Motor neuron (in vitro differentiated cells): ENCODE results near the gene SYT2. TPM values are rescaled to one million over a fixed set of nuclear protein-coding genes. Genes with fewer than 3 reads are reported as not detected.

Experiments
- ATAC-seq, 8 experiments: fragments of 200-7000 bp; cut with Tn5 transposase; replicated peaks in 6 of 8; 2 replicates each; pipeline ENCODE4 v1.8.0; 2021; ENCODE audit warnings: mild to moderate bottlenecking in 8 of 8, moderate library complexity in 8 of 8
- H3K27ac ChIP-seq, 2 donors: fragments of 250-450 bp; sonication (Bioruptor Pico); 2 replicates each; pipeline ENCODE4 v1.9.0; 2021; ENCODE audit warnings: antibody characterized with exemption in 2 of 2, mild to moderate bottlenecking in 2 of 2, moderate library complexity in 1 of 2
- H3K4me1 ChIP-seq, 2 donors: fragments of 250-450 bp; sonication (Bioruptor Pico); replicated peaks in 1 of 2; 2 replicates each; pipeline ENCODE4 v1.6.1; 2021; ENCODE audit warnings: antibody characterized with exemption in 2 of 2, mild to moderate bottlenecking in 2 of 2, moderate library complexity in 1 of 2
- H3K4me3 ChIP-seq, 5 donors: fragments of 250-450 bp; sonication (Bioruptor Pico); 2 replicates each; pipeline ENCODE4 v1.9.0; 2021; ENCODE audit warnings: antibody characterized with exemption in 5 of 5, mild to moderate bottlenecking in 5 of 5, moderate library complexity in 4 of 5
- WGBS, 10 experiments: fragments of 450-650 bp; shearing (Covaris generic); methylation state at CpG; one replicate each; pipeline ENCODE4 v1.0.0; 2022; 5-methylcytosine and 5-hydroxymethylcytosine counted together
- in situ Hi-C, 9 experiments: fragments of 400-800 bp; cut with MboI; loops; one replicate each; pipeline ENCODE4 v1.15.0; 2021; ENCODE audit warnings: low sequenced_read_pairs in 9 of 9, low pct_unique_long_range_greater_than_20kb in 2 of 9; ENCODE audit not compliant: unreplicated experiment in 9 of 9
- total RNA-seq, 8 experiments: library from RNA; unstranded; fragments of 300-600 nt; gene quantifications; 2 replicates each; pipeline versions ENCODE4 v1.2.3 to v1.2.4, GENCODE V29; 2022

Gene SYT2
- total RNA-seq, 8 experiments from 2014 or later = 0.29 to 23.5 (median 5.5) TPM

DNA sequence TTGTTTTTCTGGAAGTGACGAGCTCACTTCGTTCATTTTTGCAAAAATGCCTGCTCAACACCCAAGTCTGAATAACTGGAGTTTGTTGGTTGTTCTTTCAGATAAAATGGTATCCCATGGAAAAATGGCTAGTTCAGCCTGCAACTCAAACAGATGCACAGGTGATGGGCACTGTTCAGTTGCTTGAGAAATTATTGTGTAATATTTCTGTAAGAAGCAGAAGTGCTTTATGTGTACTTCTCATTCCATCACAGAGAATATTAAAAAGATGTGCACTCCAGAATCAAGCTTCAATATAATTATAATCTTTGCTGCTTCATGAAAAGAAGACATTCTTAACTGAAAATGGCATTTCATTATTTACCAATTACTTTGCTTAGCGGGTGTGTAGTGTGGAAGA, 9.1 kb downstream of the SYT2 start:
- Histone ChIP-seq H3K27ac (no peak overlapping the region), H3K4me3 (no peak overlapping the region), H3K4me1 (peaks cover 0 to 3% of the 10 kb centered on the region in 2 donors)
- 42 to 96% (median 77%) methylated on average over 1 to 3 of the region's 3 CpGs; no CpG with 5 or more reads in 2 of the 10 experiments for WGBS, 10 experiments
- ATAC-seq = no peak
- in situ Hi-C loops = loop anchor here in 4 of 9 experiments (25.0 kb wide), 4 partner anchors 189 to 514 kb away; partner anchors contain the start of genes PPP1R12B (in 2 of the 4), UBE2T (in 2 of the 4) and LGR6 (in 1 of the 4)

DNA sequence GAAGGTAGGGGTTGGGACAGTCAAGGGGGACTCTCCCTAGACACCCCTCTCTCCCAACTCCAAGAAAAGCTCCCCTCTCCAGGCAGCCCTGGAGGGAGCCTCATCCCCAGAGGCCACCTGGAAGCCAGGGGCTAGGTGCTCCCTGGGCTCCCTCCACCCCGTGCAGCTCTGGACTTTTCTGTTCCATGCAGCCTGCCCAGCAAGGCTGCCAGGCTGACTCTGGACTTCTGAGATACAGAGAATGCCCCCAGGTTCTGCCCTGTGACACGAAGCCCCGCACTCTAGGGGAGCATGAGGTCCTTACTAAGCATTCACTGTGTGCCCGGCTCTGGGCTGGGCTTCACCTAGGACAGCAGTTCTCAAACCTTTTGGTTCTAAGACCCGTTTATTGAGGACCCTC, 10.2 kb downstream of the SYT2 start:
- Histone ChIP-seq H3K4me1 (peaks cover 0 to 3% of the 10 kb centered on the region in 2 donors), H3K4me3 (no peak overlapping the region), H3K27ac (no peak overlapping the region)
- in situ Hi-C loops = loop anchor here in 4 of 9 experiments (25.0 kb wide), 4 partner anchors 188 to 513 kb away; partner anchors contain the start of genes PPP1R12B (in 2 of the 4), UBE2T (in 2 of the 4) and LGR6 (in 1 of the 4)
- ATAC-seq = no peak
- 0 to 74% (median 51%) methylated on average over 1 to 5 of the region's 5 CpGs; no CpG with 5 or more reads in 3 of the 10 experiments for WGBS, 10 experiments

- peaks cover 0 to 3% of the 10 kb centered on the region in 2 donors for H3K4me1 ChIP-seq
- WGBS, 10 experiments = 0 to 86% (median 73%) methylated on average over 1 to 7 of the region's 8 CpGs; no CpG with 5 or more reads in 3 of the 10 experiments
- no peak overlapping the region for H3K4me3 ChIP-seq
- H3K27ac ChIP-seq = no peak overlapping the region
- no peak for ATAC-seq
- in situ Hi-C loops = no loop called here
Observed at GRCh38 chr1:202698276-202698675, 12.0 kb downstream of the SYT2 start.

GRCh38 chr1:202697038-202697437, 13.2 kb downstream of the SYT2 start:
- no peak for ATAC-seq
- in situ Hi-C loops = no loop called here
- Histone ChIP-seq H3K27ac (no peak overlapping the region), H3K4me1 (no peaks in the 10 kb centered on the region), H3K4me3 (no peak overlapping the region)
- WGBS, 10 experiments = 60 to 93% (median 80%) methylated on average over 1 to 6 of the region's 6 CpGs; no CpG with 5 or more reads in 2 of the 10 experiments

DNA sequence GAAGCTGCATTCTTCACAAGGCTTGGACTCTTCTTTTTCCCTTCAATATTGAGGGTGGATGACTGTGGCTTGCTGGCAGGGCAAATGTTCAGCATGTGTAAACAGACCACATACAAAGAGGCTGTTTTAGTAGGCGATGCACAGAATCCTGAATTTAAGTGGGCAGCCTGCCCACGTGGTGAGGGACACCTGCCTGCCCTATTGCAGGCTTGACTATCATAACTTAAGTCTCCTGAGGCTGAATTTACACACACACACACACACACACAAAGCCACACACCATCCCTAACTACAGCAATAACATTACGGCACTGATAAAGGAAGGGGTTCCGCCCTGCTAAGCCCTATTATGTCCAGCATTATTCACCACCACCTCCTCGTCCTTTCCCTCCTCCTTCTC, 15.9 kb downstream of the SYT2 start:
- in situ Hi-C loops = no loop called here
- 7 to 60% (median 50%) methylated on average over 1 to 5 of the region's 5 CpGs for WGBS, 10 experiments
- no peak for ATAC-seq
- Histone ChIP-seq H3K4me1 (peaks cover 8 to 9% of the 10 kb centered on the region in 2 donors), H3K4me3 (no peak overlapping the region), H3K27ac (no peak overlapping the region)

DNA sequence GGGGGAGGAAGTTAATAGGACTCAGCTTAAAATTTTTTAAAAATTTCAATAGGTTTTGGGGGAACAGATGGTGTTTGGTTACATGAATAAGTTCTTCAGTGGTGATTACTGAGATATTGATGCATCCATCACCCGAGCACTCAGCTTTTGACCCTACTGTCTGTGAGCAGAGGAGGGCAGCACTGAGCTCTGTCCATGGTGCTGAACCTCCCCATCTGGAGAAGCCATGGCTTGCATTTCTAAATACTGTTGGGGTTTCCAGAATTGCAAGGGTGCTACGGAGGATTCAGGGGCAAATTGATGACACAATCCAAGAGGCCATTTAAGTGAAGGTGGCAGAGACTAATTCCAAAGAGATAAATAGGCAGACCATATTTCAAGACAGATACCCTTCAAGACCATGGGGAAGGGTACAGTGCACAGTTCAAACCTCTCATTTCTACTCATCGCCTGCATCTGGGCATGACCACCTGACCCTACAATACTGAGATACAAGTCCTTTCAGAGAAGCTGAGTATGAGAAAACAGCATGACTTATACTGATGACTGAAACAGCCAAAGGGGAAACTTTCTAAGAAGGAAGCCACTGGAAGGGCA, 17.2 kb downstream of the SYT2 start:
- peak; percentile 42 to 93 (median 52) for ATAC-seq
- no peak overlapping the region for H3K27ac ChIP-seq
- in situ Hi-C loops = no loop called here

DNA sequence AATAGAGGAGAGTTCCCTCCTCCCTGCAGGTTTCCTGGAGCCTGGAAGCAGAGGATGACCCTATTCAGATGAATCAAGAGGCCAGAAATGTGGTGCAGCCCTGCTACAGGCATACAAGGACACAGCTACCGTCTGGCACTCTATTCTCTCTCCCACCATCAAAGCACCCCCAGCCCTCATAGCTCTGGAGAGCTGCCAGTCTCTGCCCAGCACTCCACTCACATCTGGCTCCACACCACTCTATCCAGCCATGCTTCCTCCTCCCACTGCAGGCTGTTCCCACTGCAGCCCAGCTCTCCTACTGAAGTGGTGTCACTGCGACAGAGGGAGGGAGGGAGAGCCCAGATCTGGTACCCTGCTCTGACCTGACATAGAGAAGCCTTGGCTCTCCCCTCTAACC, 18.4 kb downstream of the SYT2 start:
- H3K27ac ChIP-seq = no peak overlapping the region
- WGBS, 10 experiments = 39 to 80% methylated on average over 1 to 2 of the region's 2 CpGs; no CpG with 5 or more reads in 8 of the 10 experiments
- H3K4me3 ChIP-seq = no peak overlapping the region
- in situ Hi-C loops = no loop called here
- ATAC-seq = peak in 1 of 8 experiments; percentile 20
- peaks cover 33 to 34% of the 10 kb centered on the region in 2 donors for H3K4me1 ChIP-seq

More for the DNA sequence above, 17.2 kb downstream of the SYT2 start:
- WGBS, 10 experiments = 6 to 50% (median 29%) methylated on average over 2 to 3 of the region's 3 CpGs; no CpG with 5 or more reads in 3 of the 10 experiments
- H3K4me1 ChIP-seq = peaks cover 20 to 22% of the 10 kb centered on the region in 2 donors
- H3K4me3 ChIP-seq = no peak overlapping the region

GRCh38 chr1:202689493-202690342, 20.5 kb downstream of the SYT2 start:
- in situ Hi-C loops = no loop called here
- peaks cover 43 to 49% of the 10 kb centered on the region in 2 donors for H3K4me1 ChIP-seq
- ATAC-seq = peak in 7 of 8 experiments; percentile 11 to 64 (median 56)
- H3K4me3 ChIP-seq = no peak overlapping the region
- 23 to 100% (median 73%) methylated on average over 1 to 3 of the region's 9 CpGs; no CpG with 5 or more reads in 2 of the 10 experiments for WGBS, 10 experiments
- no peak overlapping the region for H3K27ac ChIP-seq

DNA sequence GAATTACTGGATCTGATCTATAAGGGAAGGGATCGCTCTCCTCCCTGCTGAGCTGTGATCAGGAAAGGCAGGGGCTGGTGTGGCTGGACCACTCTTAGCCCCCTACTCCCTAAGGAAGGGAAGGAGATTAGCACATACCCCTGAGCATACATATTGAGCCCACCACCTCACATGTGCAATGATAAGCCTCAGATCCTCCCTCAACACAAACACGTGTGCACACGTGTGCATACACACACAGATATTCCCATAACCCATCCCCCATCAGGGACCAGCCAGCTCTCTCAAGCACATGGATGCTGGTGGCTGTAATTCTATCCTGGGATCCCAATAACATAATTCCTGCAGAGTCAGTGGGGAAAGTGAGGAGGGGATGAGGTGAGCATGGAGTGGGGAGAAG, 21.2 kb downstream of the SYT2 start:
- in situ Hi-C loops = no loop called here
- Histone ChIP-seq H3K4me1 (peaks cover 43 to 49% of the 10 kb centered on the region in 2 donors), H3K27ac (no peak overlapping the region), H3K4me3 (no peak overlapping the region)
- WGBS, 10 experiments = 8 to 93% (median 67%) methylated on average over 1 to 3 of the region's 3 CpGs; no CpG with 5 or more reads in 5 of the 10 experiments
- no peak for ATAC-seq

DNA sequence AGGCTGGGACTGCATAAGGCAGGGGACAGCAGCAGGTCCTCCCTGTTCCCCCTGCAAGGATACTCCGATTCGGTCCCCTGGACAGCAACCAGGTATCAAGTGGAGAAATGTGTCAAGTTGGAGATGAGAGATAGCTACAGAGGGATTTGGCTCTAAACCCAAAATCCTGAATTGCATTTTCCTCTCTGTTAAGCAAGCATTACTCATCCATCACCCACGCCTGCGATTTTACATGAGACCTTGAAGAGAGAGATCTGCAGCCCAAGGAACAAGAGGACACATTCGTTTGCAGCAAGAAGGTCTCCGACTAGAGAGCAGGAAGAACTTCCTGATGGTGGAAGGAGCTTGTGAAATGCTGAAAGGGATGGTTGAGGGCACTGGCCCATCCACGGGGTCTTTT, 21.9 kb downstream of the SYT2 start:
- 27 to 83% (median 71%) methylated on average over 2 to 5 of the region's 7 CpGs; no CpG with 5 or more reads in 3 of the 10 experiments for WGBS, 10 experiments
- Histone ChIP-seq H3K4me3 (no peak overlapping the region), H3K4me1 (peaks cover 43 to 49% of the 10 kb centered on the region in 2 donors), H3K27ac (peak overlapping the region; percentile 25 to 44)
- in situ Hi-C loops = no loop called here
- ATAC-seq = peak in 3 of 8 experiments; percentile 1 to 59 (median 18)

DNA sequence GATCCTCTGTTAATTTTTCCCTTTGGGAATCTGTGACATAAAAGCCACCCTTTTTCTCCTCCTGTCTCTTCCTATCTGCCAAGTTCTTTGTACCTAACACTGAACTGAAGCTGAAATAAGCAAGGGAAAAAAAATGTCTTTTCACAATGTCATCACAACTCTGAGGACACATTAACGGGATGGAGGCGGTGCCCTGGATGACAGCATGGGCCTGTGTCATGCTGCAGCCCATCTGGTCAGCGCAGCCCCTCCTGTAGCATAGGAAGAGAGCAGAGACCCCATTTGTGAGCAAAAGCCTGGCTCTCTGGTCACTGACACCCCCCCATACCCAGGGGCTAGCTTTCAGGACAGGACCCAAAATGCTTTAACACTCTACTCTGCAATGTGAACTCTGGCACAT, 22.5 kb downstream of the SYT2 start:
- peak in 5 of 8 experiments; percentile 60 to 71 (median 67) for ATAC-seq
- in situ Hi-C loops = no loop called here
- 17 to 44% (median 31%) methylated on average over 1 to 3 of the region's 3 CpGs; no CpG with 5 or more reads in 5 of the 10 experiments for WGBS, 10 experiments
- Histone ChIP-seq H3K4me3 (no peak overlapping the region), H3K27ac (peak overlapping the region; percentile 25 to 44), H3K4me1 (peaks cover 43 to 49% of the 10 kb centered on the region in 2 donors)

DNA sequence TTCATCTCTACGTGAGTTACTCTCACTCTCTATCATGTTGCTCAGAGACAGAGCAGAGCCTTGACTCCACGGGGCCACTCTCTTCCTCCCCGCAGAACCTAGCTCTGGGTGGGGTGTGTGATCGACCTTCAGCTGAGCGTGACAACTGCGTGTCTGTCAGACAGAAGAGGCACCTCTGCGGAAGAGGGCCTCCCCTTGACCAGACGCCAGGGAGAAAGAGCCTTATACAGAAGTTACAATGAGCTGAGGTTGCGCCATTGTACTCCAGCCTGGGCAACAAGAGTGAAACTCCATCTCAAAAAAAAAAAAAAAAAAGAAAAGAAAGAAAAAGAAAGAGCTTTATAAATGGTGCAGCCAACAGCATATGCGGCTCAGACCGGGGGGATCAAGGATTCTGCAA, 22.9 kb downstream of the SYT2 start:
- ATAC-seq = peak in 5 of 8 experiments; percentile 39 to 66 (median 57)
- Histone ChIP-seq H3K4me1 (peaks cover 43 to 49% of the 10 kb centered on the region in 2 donors), H3K27ac (peak overlapping the region; percentile 19 to 36), H3K4me3 (no peak overlapping the region)
- in situ Hi-C loops = no loop called here
- 13 to 100% (median 34%) methylated on average over 1 to 8 of the region's 11 CpGs; no CpG with 5 or more reads in 2 of the 10 experiments for WGBS, 10 experiments

DNA sequence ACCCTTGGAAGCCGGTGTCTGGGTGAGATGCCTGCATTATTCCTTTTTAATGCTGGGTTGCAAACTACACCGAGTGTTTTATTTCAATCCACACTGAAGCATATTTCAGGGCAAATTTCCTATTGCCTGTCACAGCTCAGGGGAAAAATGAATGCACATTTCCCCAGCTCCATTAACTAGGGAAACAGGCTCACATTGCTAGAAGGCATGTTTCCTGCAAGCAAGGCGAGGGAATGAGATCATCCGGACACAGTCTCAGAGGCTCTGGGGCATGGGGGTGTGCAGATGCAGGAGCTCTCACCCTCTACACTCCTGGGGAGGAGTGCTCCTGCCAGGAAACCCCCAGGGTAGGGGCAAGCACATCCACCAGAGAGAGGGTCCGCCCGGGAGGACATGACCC, 24.6 kb downstream of the SYT2 start:
- Histone ChIP-seq H3K4me1 (peaks cover 50 to 62% of the 10 kb centered on the region in 2 donors), H3K4me3 (no peak overlapping the region), H3K27ac (no peak overlapping the region)
- peak; percentile 18 to 86 (median 50) for ATAC-seq
- in situ Hi-C loops = no loop called here
- 0 to 92% (median 76%) methylated on average over 1 to 4 of the region's 6 CpGs; no CpG with 5 or more reads in 1 of the 10 experiments for WGBS, 10 experiments
